Right lobe of liver (tissue), 6 donors: Measurements from ENCODE around the gene NSDHL. TPM values are rescaled to one million over a fixed set of nuclear protein-coding genes. Genes with fewer than 3 reads are reported as not detected.
A peak's percentile ranks its signal among the peaks of the same experiment; 100 is the strongest.

ENCODE experiments used
- ATAC-seq, 4 donors: fragments of 200-7000 bp; cut with Tn5 transposase; one replicate each; pipeline ENCODE4 v1.9.1; 2020; ENCODE audit warnings: mild to moderate bottlenecking in 4 of 4, moderate library complexity in 4 of 4
- DNase-seq, 3 donors: peaks; one replicate each; pipeline ENCODE4 v3.0.0-alpha.2; 2020
- H3K27ac ChIP-seq, 3 donors: fragments of 200-600 bp; one replicate each; pipeline ENCODE4 v1.8.0; 2022
- H3K27me3 ChIP-seq, 2 donors: fragments of 200-600 bp; one replicate each; pipeline ENCODE4 v1.8.0; 2022
- H3K36me3 ChIP-seq, 4 donors: fragments of 200-600 bp; sonication (generic) in 1 of 4; one replicate each; pipeline versions ENCODE4 v1.5.1 to v1.8.0; 2017 to 2022; ENCODE audit warnings: control low read depth in 1 of 4
- H3K4me1 ChIP-seq, 4 donors: fragments of 200-600 bp; sonication (generic) in 1 of 4; one replicate each; pipeline versions ENCODE4 v1.5.1 to v1.8.0; 2017 to 2022; ENCODE audit warnings: control low read depth in 1 of 4
- H3K4me3 ChIP-seq, 3 donors: fragments of 200-600 bp; one replicate each; pipeline ENCODE4 v1.8.0; 2022
- H3K9me3 ChIP-seq, 4 donors: fragments of 200-600 bp; sonication (generic) in 1 of 4; one replicate each; pipeline versions ENCODE4 v1.5.1 to v1.8.0; 2017 to 2022; ENCODE audit warnings: control low read depth in 1 of 4
- POLR2A ChIP-seq: fragments of 450-650 bp; IDR thresholded peaks from one replicate; pipeline ENCODE4 v1.6.1; 2017; ENCODE audit warnings: antibody characterized with exemption, mild to moderate bottlenecking
- WGBS: methylation state at CpG from one replicate; pipeline ENCODE4 v1.1.6; 2018; ENCODE audit warnings: low coverage, low lambda C conversion rate; ENCODE audit not compliant: insufficient coverage; ENCODE audit errors: missing lambda C conversion rate; 5-methylcytosine and 5-hydroxymethylcytosine counted together
- intact Hi-C, 2 donors: fragments of 100-400 bp; cut with DNase I; formaldehyde crosslinking; loops; one replicate each; pipeline versions ENCODE4 v1.11.2 to v1.14.1; 2022
- total RNA-seq, 6 experiments: library from RNA; depleted of rRNA in 2 of 6; stranded (reverse); fragments of >200 nt in 2 of 6; fragmentation: NEBNext Ultra II Directional in 3 of 6; extraction: Animal tissue kit (Norgen Biotek cat#: 25700) in 3 of 6; gene quantifications; one replicate each; pipeline versions ENCODE4 v1.1.0 to v1.2.4, GENCODE V29; 2016 to 2023
- TF ChIP-seq, protein P1 (sequence below), 4 donors: fragments of 200-600 bp in 3 of 4; fragments of 450-650 bp in 1 of 4; IDR thresholded peaks; one replicate each; pipeline versions ENCODE4 v1.5.1 to v1.8.0; 2016 to 2022; ENCODE audit warnings: antibody characterized with exemption in 4 of 4, mild to moderate bottlenecking in 2 of 4
- donor health status: DM: no; HTN: yes; CAD: no.
- donor health status: DM: no; HTN: no; CAD: no.
- donor health status: DM: no; HTN: no; CAD: no.
- donor health status: DM: no; HTN: yes; CAD: no.
- donor health status: DM: no; HTN: yes; CAD: no.

The NSDHL gene
- total RNA-seq, 6 experiments from 2014 or later = 16.1 to 38.2 (median 20.9) TPM

DNA sequence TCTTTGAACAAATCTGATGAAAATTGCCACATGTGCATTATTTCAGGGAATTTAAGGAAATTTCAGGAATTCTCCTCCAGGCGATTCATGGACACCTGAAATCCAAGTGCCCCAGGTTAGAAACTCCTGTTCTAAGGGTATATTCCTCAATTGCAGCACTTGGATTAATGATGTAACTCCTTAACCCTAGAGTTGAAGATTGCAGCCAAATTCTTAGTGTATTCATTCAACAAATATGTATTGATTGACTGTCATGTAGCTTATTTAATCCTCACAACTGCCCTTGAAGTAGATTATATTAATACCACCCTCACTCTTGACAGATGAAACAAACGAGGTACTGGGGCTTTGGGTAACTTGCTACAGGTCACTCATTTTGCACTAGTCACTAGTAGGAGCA lies 11.6 kb upstream of the NSDHL start:
- no peak for DNase-seq
- no peak overlapping the region for H3K4me3 ChIP-seq
- H3K9me3 ChIP-seq = no peaks in the 10 kb centered on the region
- H3K27me3 ChIP-seq = no peaks in the 10 kb centered on the region
- no peaks in the 10 kb centered on the region for H3K4me1 ChIP-seq
- no peak overlapping the region for H3K27ac ChIP-seq
- no peaks in the 10 kb centered on the region for H3K36me3 ChIP-seq
- TF ChIP-seq, protein P1, sequence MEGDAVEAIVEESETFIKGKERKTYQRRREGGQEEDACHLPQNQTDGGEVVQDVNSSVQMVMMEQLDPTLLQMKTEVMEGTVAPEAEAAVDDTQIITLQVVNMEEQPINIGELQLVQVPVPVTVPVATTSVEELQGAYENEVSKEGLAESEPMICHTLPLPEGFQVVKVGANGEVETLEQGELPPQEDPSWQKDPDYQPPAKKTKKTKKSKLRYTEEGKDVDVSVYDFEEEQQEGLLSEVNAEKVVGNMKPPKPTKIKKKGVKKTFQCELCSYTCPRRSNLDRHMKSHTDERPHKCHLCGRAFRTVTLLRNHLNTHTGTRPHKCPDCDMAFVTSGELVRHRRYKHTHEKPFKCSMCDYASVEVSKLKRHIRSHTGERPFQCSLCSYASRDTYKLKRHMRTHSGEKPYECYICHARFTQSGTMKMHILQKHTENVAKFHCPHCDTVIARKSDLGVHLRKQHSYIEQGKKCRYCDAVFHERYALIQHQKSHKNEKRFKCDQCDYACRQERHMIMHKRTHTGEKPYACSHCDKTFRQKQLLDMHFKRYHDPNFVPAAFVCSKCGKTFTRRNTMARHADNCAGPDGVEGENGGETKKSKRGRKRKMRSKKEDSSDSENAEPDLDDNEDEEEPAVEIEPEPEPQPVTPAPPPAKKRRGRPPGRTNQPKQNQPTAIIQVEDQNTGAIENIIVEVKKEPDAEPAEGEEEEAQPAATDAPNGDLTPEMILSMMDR (IDR thresholded peaks at IDR 0.05) = no peak
- no peak for TF ChIP-seq POLR2A
- intact Hi-C loops = no loop called here
- 40% methylated on average over 1 of the region's 2 CpGs for WGBS
- no peak for ATAC-seq

- Histone ChIP-seq H3K36me3 (no peaks in the 10 kb centered on the region), H3K27ac (no peak overlapping the region), H3K4me1 (no peaks in the 10 kb centered on the region), H3K27me3 (no peaks in the 10 kb centered on the region), H3K9me3 (no peaks in the 10 kb centered on the region), H3K4me3 (no peak overlapping the region)
- TF ChIP-seq, protein P1 (IDR thresholded peaks at IDR 0.05) = no peak
- TF ChIP-seq POLR2A = no peak
- intact Hi-C loops = no loop called here
- 52% methylated on average over 5 of the region's 7 CpGs for WGBS
- ATAC-seq (no peak), DNase-seq (no peak)
Observed at GRCh38 chrX:152819732-152820131, 11.1 kb upstream of the NSDHL start.

DNA sequence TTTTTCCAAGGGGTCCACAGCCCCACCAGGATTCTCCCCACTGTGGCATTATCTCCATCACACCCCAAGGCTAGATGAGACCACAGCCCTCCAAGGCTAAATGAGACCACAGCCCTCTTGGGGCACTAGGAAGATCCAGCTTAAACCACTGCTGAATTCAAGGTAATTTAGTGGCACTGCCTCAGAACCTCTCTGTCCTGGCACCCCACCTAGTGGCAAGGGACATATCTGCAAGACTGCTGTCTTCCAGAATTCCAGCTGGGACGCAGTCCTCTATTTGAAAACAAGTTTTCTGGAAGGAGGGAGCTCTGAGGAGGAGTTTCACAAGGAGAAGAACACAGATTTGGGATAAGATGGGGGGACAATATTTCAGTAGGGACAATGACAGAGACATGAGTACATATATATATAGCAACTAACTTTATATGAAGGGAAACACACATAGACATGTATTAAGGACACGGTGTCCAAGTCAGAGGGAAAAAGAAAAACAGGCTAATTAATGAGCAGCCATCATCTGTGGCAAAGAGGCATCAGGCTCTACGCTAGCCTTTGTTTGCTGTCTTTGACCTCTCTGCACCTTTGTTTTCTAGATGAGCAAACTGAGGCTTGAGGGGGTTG lies 9.6 kb upstream of the NSDHL start:
- 33% methylated on average over 3 of the region's 3 CpGs for WGBS

GRCh38 chrX:152822383-152823086 lies 8.3 kb upstream of the NSDHL start:
- no peak for ATAC-seq
- Histone ChIP-seq H3K27ac (no peak overlapping the region), H3K4me3 (no peak overlapping the region), H3K36me3 (no peaks in the 10 kb centered on the region), H3K4me1 (no peaks in the 10 kb centered on the region), H3K27me3 (no peaks in the 10 kb centered on the region), H3K9me3 (no peaks in the 10 kb centered on the region)
- intact Hi-C loops = no loop called here
- TF ChIP-seq, protein P1 (IDR thresholded peaks at IDR 0.05) = no peak
- no peak for TF ChIP-seq POLR2A
- DNase-seq = no peak
- 41% methylated on average over 3 of the region's 6 CpGs for WGBS

More for the DNA sequence above, 9.6 kb upstream of the NSDHL start:
- no peak for TF ChIP-seq POLR2A
- TF ChIP-seq, protein P1 (IDR thresholded peaks at IDR 0.05) = peak; percentile 54 to 74 (median 70)
- ATAC-seq (peak; percentile 69 to 77 (median 72)), DNase-seq (peak in 2 of 3 donors; percentile 46 to 51)
- H3K4me1 ChIP-seq = no peaks in the 10 kb centered on the region
- intact Hi-C loops = no loop called here
- no peak overlapping the region for H3K4me3 ChIP-seq
- no peak overlapping the region for H3K27ac ChIP-seq
- no peaks in the 10 kb centered on the region for H3K9me3 ChIP-seq
- no peaks in the 10 kb centered on the region for H3K36me3 ChIP-seq
- no peaks in the 10 kb centered on the region for H3K27me3 ChIP-seq
